Stimulated activated memory B cell treated with anti-CD40 and anti-IgM and Interleukin-4, amounts not matched to agents 10 μg/mL and 1 μg/mL and 100 μg/mL, for 72 hours (primary cell): ENCODE measurements around the gene KRTAP4-8.
A peak's percentile ranks its signal among the peaks of the same experiment; 100 is the strongest.
"Not testable (repeated sequence)": the region's sequence is repeated elsewhere in the genome, so short reads cannot be mapped to it uniquely, and the experiment has no call there.

Experiments
- ATAC-seq: fragments of 150-1000 bp; cut with Tn5 transposase; 2 replicates; pipeline ENCODE4 v1.10.0; 2021
- H3K27ac Mint-ChIP-seq: one replicate; pipeline ENCODE4 v1.8.0; 2022; ENCODE audit warnings: mild to moderate bottlenecking, mixed read lengths
- H3K27me3 Mint-ChIP-seq: one replicate; pipeline ENCODE4 v1.8.0; 2022; ENCODE audit warnings: mixed read lengths
- H3K36me3 Mint-ChIP-seq: one replicate; pipeline ENCODE4 v1.8.0; 2022; ENCODE audit warnings: mixed read lengths
- H3K4me1 Mint-ChIP-seq: one replicate; pipeline ENCODE4 v1.8.0; 2022; ENCODE audit warnings: mixed read lengths
- H3K4me3 Mint-ChIP-seq: one replicate; pipeline ENCODE4 v1.8.0; 2022; ENCODE audit warnings: mild to moderate bottlenecking, moderate library complexity, mixed read lengths
- H3K9me3 Mint-ChIP-seq: one replicate; pipeline ENCODE4 v1.8.0; 2022; ENCODE audit warnings: mixed read lengths

The KRTAP4-8 gene

GRCh38 chr17:41119696-41120690 lies 22.1 kb upstream of the KRTAP4-8 start:
- H3K4me3 Mint-ChIP-seq: peak overlapping the region; percentile 44
- peak; percentile 64 for ATAC-seq
- not testable (repeated sequence) for H3K9me3 Mint-ChIP-seq, H3K36me3 Mint-ChIP-seq
- H3K27ac Mint-ChIP-seq: peak overlapping the region; percentile 61
- H3K27me3 Mint-ChIP-seq: peaks cover 41% of the 10 kb centered on the region
- peaks cover 50% of the 10 kb centered on the region for H3K4me1 Mint-ChIP-seq

DNA sequence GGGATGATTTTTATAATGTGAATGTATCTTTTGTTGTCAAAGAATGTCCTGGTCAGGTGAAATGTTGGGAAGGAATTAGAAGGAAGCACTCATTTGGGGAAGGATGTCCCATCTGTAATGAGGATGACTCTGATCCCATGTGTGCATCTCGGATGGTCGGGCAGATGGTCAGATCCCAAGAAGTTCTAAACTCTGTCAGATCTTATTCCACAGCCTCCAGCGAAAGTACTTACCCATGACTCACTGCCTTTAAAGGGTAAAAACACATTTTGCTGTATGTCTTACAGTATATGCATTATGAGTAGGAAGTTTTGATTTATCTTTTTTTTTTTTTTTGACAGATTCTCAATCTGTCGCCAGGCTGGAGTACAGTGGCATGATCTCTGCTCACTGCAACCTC lies 20.8 kb upstream of the KRTAP4-8 start:
- Mint-ChIP-seq H3K4me3 (no peak overlapping the region), H3K27me3 (peaks cover 31% of the 10 kb centered on the region), H3K27ac (no peak overlapping the region), H3K36me3 (peaks cover 5% of the 10 kb centered on the region), H3K9me3 (peaks cover 3% of the 10 kb centered on the region), H3K4me1 (peaks cover 39% of the 10 kb centered on the region)
- no peak for ATAC-seq

DNA sequence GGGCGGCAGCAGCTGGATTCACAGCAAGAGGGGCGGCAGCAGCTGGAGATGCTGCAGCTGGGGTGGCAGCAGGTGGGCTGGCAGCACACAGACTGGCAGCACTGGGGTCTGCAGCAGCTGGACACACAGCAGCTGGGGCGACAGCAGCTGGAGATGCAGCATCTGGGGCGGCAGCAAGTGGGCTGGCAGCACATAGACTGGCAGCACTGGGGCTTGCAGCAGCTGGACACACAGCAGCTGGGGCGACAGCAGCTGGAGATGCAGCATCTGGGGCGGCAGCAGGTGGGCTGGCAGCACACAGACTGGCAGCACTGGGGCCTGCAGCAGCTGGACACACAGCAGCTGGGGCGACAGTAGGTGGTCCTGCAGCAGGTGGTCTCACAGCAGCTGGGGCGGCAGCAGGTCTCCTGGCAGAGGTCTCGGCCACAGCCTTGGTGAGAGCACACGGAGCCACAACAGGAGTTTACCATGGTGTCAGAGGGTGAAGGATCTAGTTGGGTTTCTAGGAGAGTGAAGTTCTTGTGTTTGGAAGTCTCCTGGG lies 20.0 kb upstream of the KRTAP4-8 start, which contains the start of gene KRTAP4-11:
KRTAP4-11 (minus strand) TSS at position 528 of the 541 bp plus-strand sequence; CDS start at position 470, 58 bp downstream.
- not testable (repeated sequence) for H3K4me3 Mint-ChIP-seq, H3K27ac Mint-ChIP-seq, H3K9me3 Mint-ChIP-seq, ATAC-seq, H3K36me3 Mint-ChIP-seq
- Mint-ChIP-seq H3K4me1 (peaks cover 31% of the 10 kb centered on the region), H3K27me3 (peaks cover 23% of the 10 kb centered on the region)

GRCh38 chr17:41116297-41116696 lies 18.4 kb upstream of the KRTAP4-8 start:
- no peak overlapping the region for H3K27ac Mint-ChIP-seq
- peaks cover 8% of the 10 kb centered on the region for H3K36me3 Mint-ChIP-seq
- H3K27me3 Mint-ChIP-seq: peaks cover 14% of the 10 kb centered on the region
- H3K4me3 Mint-ChIP-seq: no peak overlapping the region
- peaks cover 1% of the 10 kb centered on the region for H3K9me3 Mint-ChIP-seq
- H3K4me1 Mint-ChIP-seq: peaks cover 29% of the 10 kb centered on the region
- ATAC-seq: peak; percentile 70

DNA sequence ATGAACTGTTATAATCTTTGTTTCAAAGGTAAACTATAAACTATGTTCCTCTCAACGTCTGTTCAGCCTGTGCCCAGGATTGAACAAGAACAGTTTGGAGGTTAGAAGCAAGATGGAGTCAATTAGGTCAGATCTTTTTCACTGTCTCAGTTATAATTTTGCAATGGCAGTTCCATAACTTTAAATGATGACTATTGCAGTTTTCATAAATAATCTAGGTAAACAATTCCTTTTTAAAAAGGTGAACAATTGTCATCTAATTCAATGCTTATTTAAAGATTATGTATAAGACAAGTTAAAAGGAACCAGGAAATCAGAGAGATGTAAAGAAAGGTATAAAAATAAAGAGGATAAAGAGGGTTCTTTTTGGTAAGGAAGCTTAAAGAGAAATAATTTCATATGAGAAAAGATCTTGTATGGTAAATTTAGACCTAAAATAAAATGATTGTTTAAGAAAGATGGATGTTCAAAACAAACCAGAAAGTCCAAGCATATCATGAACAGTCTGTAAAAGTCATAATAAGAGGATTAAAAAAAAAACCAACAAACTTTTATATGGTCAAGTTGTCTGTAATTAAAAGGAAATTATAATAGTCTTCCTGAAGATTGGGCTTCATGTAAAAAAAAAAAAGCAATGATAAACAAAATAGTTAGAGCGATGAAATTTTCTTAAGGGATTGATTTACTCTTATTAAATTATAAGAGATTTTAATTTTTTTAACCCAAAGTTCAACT lies 13.4 kb upstream of the KRTAP4-8 start:
- no peak overlapping the region for H3K4me3 Mint-ChIP-seq
- no peak for ATAC-seq
- peaks cover 17% of the 10 kb centered on the region for H3K4me1 Mint-ChIP-seq
- peaks cover 3% of the 10 kb centered on the region for H3K9me3 Mint-ChIP-seq
- peaks cover 2% of the 10 kb centered on the region for H3K27me3 Mint-ChIP-seq
- H3K36me3 Mint-ChIP-seq: peaks cover 7% of the 10 kb centered on the region
- H3K27ac Mint-ChIP-seq: no peak overlapping the region

- Mint-ChIP-seq H3K4me3 (peak overlapping the region; percentile 11), H3K27me3 (peaks cover 11% of the 10 kb centered on the region), H3K4me1 (peaks cover 16% of the 10 kb centered on the region)
- ATAC-seq: peak; percentile 76
- not testable (repeated sequence) for H3K9me3 Mint-ChIP-seq, H3K36me3 Mint-ChIP-seq, H3K27ac Mint-ChIP-seq
These were observed 10.9 kb upstream of the KRTAP4-8 start for GRCh38 chr17:41108728-41109386.

DNA sequence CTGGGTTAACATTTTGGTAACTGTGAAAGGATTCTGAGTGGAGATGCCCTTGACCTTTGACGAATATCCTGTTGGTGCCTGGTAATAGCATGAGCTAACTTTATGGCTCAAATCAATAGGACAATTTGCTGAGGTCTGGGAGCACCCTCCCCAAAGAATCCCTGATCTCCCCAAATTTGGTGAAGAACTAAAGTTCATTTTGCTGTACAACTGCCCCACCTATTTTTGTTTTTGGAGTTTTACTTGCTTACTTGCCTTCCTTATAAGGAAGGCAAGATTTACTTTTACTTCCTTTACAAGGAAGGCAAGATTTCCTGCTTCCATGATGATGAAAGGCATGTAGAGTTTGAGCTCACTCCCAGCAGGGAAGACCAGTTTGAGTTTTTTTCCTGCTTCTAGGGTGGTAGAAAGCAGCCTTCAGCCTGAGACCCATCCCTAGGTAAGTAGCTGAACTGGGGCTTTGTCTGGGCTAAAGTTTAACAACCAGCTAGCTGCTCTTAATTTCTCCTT lies 10.1 kb upstream of the KRTAP4-8 start:
- H3K9me3 Mint-ChIP-seq: peaks cover 3% of the 10 kb centered on the region
- H3K4me1 Mint-ChIP-seq: peaks cover 16% of the 10 kb centered on the region
- peaks cover 7% of the 10 kb centered on the region for H3K36me3 Mint-ChIP-seq
- no peak overlapping the region for H3K4me3 Mint-ChIP-seq
- H3K27ac Mint-ChIP-seq: no peak overlapping the region
- H3K27me3 Mint-ChIP-seq: peaks cover 11% of the 10 kb centered on the region
- no peak for ATAC-seq

DNA sequence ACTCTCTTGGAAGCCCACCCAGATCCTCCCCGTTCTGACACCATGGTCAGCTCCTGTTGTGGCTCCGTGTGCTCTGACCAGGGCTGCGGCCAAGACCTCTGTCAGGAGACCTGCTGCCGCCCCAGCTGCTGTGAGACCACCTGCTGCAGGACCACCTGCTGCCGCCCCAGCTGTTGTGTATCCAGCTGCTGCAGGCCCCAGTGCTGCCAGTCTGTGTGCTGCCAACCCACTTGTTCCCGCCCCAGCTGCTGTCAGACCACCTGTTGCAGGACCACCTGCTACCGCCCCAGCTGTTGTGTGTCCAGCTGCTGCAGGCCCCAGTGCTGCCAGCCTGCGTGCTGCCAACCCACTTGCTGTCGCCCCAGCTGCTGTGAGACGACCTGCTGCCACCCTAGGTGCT lies 7.4 kb upstream of the KRTAP4-8 start, which contains the start of gene KRTAP4-9:
KRTAP4-9 (plus strand) TSS at position 43 of the 400 bp plus-strand sequence; CDS start at position 43, 0 bp downstream.
- Mint-ChIP-seq H3K4me1 (peaks cover 16% of the 10 kb centered on the region), H3K27me3 (peaks cover 25% of the 10 kb centered on the region)
- not testable (repeated sequence) for H3K4me3 Mint-ChIP-seq, ATAC-seq, H3K36me3 Mint-ChIP-seq, H3K27ac Mint-ChIP-seq, H3K9me3 Mint-ChIP-seq

DNA sequence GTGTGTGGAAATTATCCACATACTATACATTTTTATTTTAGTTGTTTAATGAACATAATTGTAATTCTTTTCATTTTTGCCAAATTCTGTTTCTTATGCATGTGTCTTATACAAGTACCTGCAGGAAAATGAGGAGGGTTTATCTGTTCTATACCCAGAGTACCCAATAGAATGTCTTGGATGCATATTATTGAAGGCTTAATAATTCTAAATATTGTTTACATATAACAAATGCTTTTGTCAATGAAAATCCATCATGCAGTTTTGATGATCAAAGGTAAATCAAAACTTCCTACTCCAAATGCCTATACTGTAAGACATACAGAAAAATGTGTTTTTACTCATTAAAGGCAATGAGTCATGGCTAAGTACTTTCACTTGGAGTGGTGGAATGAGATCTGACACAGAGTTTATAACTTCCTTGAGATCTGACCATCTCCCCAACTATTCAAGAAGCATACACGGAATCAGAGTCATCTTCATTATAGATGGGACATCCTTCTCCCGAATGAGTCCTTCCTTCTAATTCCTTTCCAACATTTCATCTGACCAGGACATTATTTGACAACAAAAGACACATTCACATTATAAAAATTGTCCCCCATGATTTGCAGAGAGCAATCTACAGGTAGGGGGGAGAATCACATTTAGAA lies 6.6 kb upstream of the KRTAP4-8 start:
- not testable (repeated sequence) for ATAC-seq, H3K9me3 Mint-ChIP-seq, H3K36me3 Mint-ChIP-seq

GRCh38 chr17:41103896-41104295 lies 6.0 kb upstream of the KRTAP4-8 start:
- Mint-ChIP-seq H3K36me3 (no peaks in the 10 kb centered on the region), H3K4me1 (peaks cover 7% of the 10 kb centered on the region), H3K4me3 (no peak overlapping the region), H3K9me3 (no peaks in the 10 kb centered on the region), H3K27me3 (peaks cover 33% of the 10 kb centered on the region), H3K27ac (no peak overlapping the region)
- no peak for ATAC-seq

More for the DNA sequence above, 6.6 kb upstream of the KRTAP4-8 start:
- peaks cover 33% of the 10 kb centered on the region for H3K27me3 Mint-ChIP-seq
- H3K27ac Mint-ChIP-seq, H3K4me1 Mint-ChIP-seq, H3K4me3 Mint-ChIP-seq: not testable (repeated sequence)

DNA sequence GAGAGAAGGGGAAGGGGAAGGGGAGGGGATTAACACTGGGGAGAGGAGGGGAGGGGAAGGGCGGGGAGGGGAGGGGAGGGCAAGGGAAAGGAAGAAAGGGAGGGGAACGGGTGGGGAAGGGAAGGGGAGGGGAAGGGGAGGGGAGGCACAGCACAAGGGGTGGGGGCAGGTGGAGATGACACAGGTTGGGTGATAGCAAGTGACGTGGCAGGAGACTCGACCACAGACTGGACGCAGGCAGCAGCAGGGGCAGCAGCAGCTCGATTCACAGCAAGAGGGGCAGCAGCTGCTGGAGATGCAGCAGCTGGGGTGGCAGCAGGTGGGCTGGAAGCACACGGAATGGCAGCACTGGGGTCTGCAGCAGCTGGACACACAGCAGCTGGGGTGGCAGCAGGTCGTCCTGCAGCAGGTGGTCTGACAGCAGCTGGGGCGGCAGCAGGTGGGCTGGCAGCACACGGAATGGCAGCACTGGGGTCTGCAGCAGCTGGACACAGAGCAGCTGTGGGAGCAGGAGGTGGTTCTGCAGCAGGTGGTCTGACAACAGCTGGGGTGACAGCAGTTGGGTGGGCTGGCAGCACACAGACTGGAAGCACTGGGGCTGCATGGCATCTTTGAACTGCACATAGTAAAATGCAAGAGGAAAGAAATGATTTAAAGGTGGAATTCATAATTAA lies 3.8 kb upstream of the KRTAP4-8 start, which contains the start of gene KRTAP4-16:
KRTAP4-16 (minus strand) TSS at position 624 of the 674 bp plus-strand sequence; CDS start at position 624, 0 bp downstream.
- H3K27me3 Mint-ChIP-seq: peaks cover 51% of the 10 kb centered on the region
- no peaks in the 10 kb centered on the region for H3K9me3 Mint-ChIP-seq
- no peaks in the 10 kb centered on the region for H3K4me1 Mint-ChIP-seq
- H3K27ac Mint-ChIP-seq: no peak within 1 kb of the TSS
- no peaks in the 10 kb centered on the region for H3K36me3 Mint-ChIP-seq
- H3K4me3 Mint-ChIP-seq: no peak within 1 kb of the TSS
- ATAC-seq: no peak

GRCh38 chr17:41099682-41100480 lies 1.9 kb upstream of the KRTAP4-8 start:
- H3K9me3 Mint-ChIP-seq, H3K36me3 Mint-ChIP-seq, H3K4me3 Mint-ChIP-seq, H3K4me1 Mint-ChIP-seq, ATAC-seq, H3K27ac Mint-ChIP-seq: not testable (repeated sequence)
- peaks cover 57% of the 10 kb centered on the region for H3K27me3 Mint-ChIP-seq

- Mint-ChIP-seq H3K27me3 (peaks cover 61% of the 10 kb centered on the region), H3K9me3 (no peaks in the 10 kb centered on the region), H3K4me1 (no peaks in the 10 kb centered on the region), H3K27ac (no peak overlapping the region), H3K36me3 (no peaks in the 10 kb centered on the region), H3K4me3 (no peak overlapping the region)
- ATAC-seq: no peak
These were observed 539 bp upstream of the KRTAP4-8 start for GRCh38 chr17:41098481-41098880.
